Esophagus squamous epithelium (tissue), 4 donors: Measurements from ENCODE around the gene HIPK2.
"Not testable (repeated sequence)": the region's sequence is repeated elsewhere in the genome, so short reads cannot be mapped to it uniquely, and the experiment has no call there.

ENCODE experiments used
- CTCF ChIP-seq, 6 experiments: fragments of 450-650 bp in 4 of 6; fragments of 200-600 bp in 2 of 6; sonication (generic) in 2 of 6; IDR thresholded peaks; one replicate each; pipeline ENCODE4 v1.5.1; 2016 to 2019; ENCODE audit warnings: antibody characterized with exemption in 6 of 6, mild to moderate bottlenecking in 4 of 6, moderate library complexity in 4 of 6
- POLR2A ChIP-seq, 4 donors: fragments of 450-650 bp; IDR thresholded peaks; one replicate each; pipeline ENCODE4 v1.6.1; 2017; ENCODE audit warnings: antibody characterized with exemption in 4 of 4, mild to moderate bottlenecking in 4 of 4, moderate library complexity in 3 of 4

- TF ChIP-seq POLR2A, CTCF (IDR thresholded peaks at IDR 0.05): not testable (repeated sequence)
These were observed 107.1 kb downstream of the HIPK2 start for GRCh38 chr7:139670662-139671061.
